ENCODE measurements around the gene ZNF101. TPM values are rescaled to one million over a fixed set of nuclear protein-coding genes. Genes with fewer than 3 reads are reported as not detected.

Gene ZNF101
- total RNA-seq, 2 donors from 2014 or later: 67.1 to 77.2 TPM

DNA sequence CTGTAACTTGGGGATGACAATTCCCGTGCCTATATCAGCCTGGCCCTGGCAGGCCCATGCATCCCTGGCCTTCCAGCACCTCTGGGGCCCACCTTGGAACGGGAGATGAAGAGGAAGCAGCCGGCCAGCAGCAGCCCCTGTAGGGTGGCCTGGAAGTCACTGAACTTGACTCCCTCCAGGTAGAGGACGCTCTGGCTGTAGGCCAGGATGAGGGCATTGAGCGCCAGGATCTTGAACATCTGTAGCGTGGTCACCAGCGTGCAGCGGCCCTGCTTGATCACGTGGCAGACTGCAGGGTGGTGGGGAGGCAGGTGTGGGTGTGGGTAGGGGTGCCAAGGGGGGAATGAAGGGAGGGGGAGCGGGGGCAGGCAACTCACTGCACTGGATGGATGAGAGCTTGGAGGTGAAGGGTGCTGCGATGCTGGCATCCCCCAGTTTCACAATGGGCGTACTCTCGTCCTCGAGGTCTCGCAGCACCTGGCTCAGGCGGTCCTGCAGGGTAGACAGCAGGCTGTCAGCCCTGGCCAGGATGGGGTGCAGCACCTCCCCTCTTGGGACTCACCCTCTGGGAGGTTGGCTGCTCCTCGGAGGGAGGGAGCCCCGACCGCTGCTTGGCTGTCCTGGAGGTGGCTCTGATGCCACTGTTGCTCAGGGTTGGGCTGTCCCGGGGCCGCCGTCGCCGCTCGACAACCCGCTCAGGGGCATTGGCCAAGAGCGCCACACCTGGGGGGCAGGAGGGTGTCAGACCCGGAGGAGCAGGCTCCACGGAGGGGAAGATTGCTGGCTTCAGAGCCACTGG is 21.4 kb upstream of the ZNF101 start:
- H3K27me3 Mint-ChIP-seq (ENCODE audit: low read depth): no peaks in the 10 kb centered on the region
- H3K4me1 Mint-ChIP-seq (ENCODE audit: low read depth): peaks cover 8% of the 10 kb centered on the region
- H3K9me3 Mint-ChIP-seq: no peaks in the 10 kb centered on the region
- H3K4me3 Mint-ChIP-seq: no peak overlapping the region
- ATAC-seq (replicated peaks in 1 of 2) (no peak), DNase-seq (no peak)
- no peak overlapping the region for H3K27ac Mint-ChIP-seq
- peaks cover 6 to 12% of the 10 kb centered on the region in 2 donors for H3K36me3 Mint-ChIP-seq (ENCODE audit: insufficient read depth in 2 of 2)

DNA sequence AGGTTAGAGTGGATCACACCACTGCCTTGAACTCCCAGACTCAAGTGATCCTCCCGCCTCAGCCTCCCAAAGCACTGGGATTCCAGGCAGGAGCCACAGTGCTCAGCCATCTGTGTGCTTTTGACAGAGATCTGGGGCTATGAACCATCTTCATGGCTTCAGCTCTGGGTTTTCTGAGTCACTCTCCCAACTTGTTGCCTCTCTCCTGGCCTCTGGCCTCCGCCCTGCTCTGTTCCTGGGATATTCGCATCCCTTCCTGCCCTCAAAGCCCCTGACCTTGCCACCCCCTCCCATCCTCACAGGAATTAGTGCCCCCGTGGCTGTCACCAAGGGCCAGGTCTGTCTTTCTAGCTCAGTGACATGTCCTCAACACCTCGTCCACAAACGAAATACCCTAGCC is 19.5 kb upstream of the ZNF101 start:
- H3K9me3 Mint-ChIP-seq: no peaks in the 10 kb centered on the region
- ATAC-seq (replicated peaks in 1 of 2) (no peak), DNase-seq (no peak)
- no peak overlapping the region for H3K27ac Mint-ChIP-seq
- peaks cover 4% of the 10 kb centered on the region for H3K4me1 Mint-ChIP-seq (ENCODE audit: low read depth)
- H3K4me3 Mint-ChIP-seq: no peak overlapping the region
- H3K27me3 Mint-ChIP-seq (ENCODE audit: low read depth): no peaks in the 10 kb centered on the region
- peaks cover 6 to 15% of the 10 kb centered on the region in 2 donors for H3K36me3 Mint-ChIP-seq (ENCODE audit: insufficient read depth in 2 of 2)

DNA sequence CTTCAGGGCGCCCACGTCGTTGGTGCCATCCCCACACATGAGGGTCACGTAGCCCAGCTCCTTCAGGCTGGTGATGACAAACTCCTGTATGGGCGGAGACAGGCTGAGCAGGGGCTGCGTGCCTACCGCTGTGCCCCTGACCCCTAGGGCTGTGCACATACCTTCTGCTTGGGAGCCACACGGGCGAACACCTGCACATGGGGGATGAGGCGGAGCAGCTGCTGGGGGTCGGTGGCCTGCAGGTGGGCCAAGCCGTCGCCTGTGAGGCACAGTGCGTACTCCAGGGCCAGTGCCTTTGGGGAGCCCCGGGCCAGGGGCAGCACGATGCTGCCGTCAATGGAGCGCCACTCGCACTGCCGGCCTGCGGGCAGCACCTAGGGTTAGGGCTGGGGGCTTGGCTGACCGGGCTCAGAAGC is 19.1 kb upstream of the ZNF101 start:
- Mint-ChIP-seq H3K4me1 (ENCODE audit: low read depth) (peaks cover 1% of the 10 kb centered on the region), H3K9me3 (no peaks in the 10 kb centered on the region), H3K4me3 (no peak overlapping the region), H3K27ac (no peak overlapping the region), H3K27me3 (ENCODE audit: low read depth) (no peaks in the 10 kb centered on the region), H3K36me3 (ENCODE audit: insufficient read depth in 2 of 2) (peaks cover 8 to 16% of the 10 kb centered on the region in 2 donors)
- no peak for ATAC-seq (replicated peaks in 1 of 2)
- no peak for DNase-seq

DNA sequence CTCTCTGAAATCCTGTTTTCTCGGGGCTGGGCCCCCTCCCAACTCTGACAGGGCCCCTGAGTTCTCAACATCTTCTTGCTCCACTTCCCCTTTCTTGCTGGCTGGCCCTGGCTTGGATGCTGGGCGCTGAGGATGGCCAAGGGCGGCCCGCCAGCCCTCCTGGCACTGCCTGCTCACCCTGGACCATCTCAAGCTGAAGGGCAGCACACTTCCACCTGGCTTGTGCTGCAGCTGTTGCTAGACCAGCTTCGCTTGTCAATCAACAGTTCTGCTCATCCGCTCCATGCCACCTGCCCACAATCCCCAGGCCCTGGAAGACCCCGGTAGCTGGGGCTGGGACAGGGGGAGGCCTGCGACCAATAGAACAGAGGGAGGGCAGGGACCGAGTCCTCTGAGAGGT is 18.3 kb upstream of the ZNF101 start:
- Mint-ChIP-seq H3K4me3 (no peak overlapping the region), H3K4me1 (ENCODE audit: low read depth) (no peaks in the 10 kb centered on the region), H3K36me3 (ENCODE audit: insufficient read depth in 2 of 2) (peaks cover 10 to 20% of the 10 kb centered on the region in 2 donors), H3K27me3 (ENCODE audit: low read depth) (no peaks in the 10 kb centered on the region), H3K9me3 (no peaks in the 10 kb centered on the region), H3K27ac (peak overlapping the region; percentile 60)
- ATAC-seq (replicated peaks in 1 of 2): no peak
- DNase-seq: no peak

DNA sequence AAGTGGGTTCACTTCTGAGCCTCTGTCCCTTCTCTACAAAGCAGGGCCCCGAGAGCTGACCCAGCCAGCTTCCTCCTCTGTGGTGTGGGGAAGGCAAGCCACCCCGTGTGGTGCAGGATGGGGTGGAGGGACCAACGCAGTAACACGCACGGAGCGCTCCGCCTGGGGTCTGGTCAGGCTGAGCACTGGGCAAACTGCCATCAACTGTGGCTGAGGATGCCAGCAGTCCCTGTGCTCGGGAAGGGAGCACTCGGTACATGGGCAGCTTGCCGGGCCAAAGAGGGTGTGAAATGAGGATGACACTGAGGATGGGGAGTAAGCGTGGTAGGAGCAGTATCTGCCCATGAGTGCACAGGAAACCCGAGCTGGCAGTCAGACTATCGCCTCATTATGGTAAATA is 17.6 kb upstream of the ZNF101 start:
- H3K36me3 Mint-ChIP-seq (ENCODE audit: insufficient read depth in 2 of 2): peaks cover 10 to 20% of the 10 kb centered on the region in 2 donors

DNA sequence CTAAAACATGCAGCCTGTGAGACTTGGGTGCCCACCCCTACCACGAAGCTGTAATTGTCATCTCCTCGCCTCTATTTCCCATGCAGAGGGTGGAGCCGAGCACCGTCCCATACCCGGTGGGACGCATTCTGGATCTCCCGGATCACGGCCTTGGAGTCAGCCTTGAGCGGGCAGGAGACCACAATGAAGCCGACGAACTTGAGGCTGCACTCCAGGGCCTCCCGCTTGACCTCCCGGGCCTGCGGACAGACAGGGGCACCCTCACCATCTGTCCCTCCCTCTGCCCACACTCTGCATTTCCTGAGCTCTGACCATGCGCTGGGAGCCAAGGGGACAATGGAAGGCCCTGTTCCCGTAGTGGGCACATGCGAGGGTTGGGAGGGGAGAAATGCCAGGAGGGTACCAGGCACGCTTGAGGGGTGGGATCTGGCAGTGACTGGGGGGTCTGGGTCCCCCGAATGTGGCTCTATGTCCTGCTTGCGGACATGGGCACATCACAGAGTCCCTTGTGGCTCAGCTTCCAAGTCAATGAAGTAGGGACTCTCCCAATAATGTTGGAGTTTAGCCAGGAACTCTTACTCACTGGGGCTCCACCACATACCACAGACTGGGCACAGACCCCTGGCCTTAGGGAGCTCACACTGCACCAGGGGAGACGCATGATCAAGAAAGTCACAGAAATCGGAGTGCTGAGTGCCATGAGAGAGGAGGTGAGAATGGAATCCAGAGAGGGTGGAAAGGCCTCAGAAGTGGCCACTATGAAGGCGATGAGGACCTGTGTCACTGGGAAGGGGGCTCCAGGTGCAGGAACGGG is 15.9 kb upstream of the ZNF101 start:
- peaks cover 11 to 27% of the 10 kb centered on the region in 2 donors for H3K36me3 Mint-ChIP-seq (ENCODE audit: insufficient read depth in 2 of 2)
- ATAC-seq (replicated peaks in 1 of 2): no peak
- no peak overlapping the region for H3K27ac Mint-ChIP-seq

More for the DNA sequence above, 17.6 kb upstream of the ZNF101 start:
- no peak overlapping the region for H3K27ac Mint-ChIP-seq
- no peaks in the 10 kb centered on the region for H3K4me1 Mint-ChIP-seq (ENCODE audit: low read depth)
- no peaks in the 10 kb centered on the region for H3K27me3 Mint-ChIP-seq (ENCODE audit: low read depth)
- H3K9me3 Mint-ChIP-seq: no peaks in the 10 kb centered on the region
- ATAC-seq (replicated peaks in 1 of 2) (no peak), DNase-seq (no peak)
- H3K4me3 Mint-ChIP-seq: no peak overlapping the region

DNA sequence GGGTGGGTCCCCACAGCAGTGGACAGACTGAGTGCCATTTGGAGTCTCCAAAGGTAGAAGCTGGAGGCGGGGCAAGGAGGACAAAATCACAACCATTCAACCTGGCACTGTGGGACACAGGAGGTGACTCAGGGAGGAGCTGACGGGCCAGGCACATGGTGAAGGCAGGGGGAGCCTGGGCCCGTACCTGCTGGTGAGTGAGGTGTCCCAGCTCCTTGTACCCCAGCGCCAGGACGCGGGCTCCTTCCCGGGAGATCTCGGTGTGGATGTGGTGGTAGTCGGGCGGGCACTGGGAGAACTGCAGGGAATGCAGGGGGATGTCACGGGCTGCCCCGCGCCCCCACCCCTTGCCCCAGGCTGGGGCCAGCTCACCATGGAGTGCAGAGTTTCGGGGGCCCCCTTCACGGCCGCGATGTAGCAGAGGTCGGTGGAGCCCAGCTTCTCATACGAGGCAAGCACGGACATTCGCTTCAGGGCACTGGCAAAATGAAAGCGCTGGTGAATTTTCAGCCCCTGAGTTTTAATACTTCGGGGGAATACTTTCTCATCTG is 15.0 kb upstream of the ZNF101 start:
- no peak for ATAC-seq (replicated peaks in 1 of 2)
- Mint-ChIP-seq H3K27me3 (ENCODE audit: low read depth) (no peaks in the 10 kb centered on the region), H3K27ac (no peak overlapping the region), H3K4me1 (ENCODE audit: low read depth) (no peaks in the 10 kb centered on the region), H3K4me3 (no peak overlapping the region), H3K36me3 (ENCODE audit: insufficient read depth in 2 of 2) (peaks cover 18 to 31% of the 10 kb centered on the region in 2 donors), H3K9me3 (no peaks in the 10 kb centered on the region)
- no peak for DNase-seq

More for the DNA sequence above, 15.9 kb upstream of the ZNF101 start:
- no peak for DNase-seq
- Mint-ChIP-seq H3K4me3 (no peak overlapping the region), H3K9me3 (no peaks in the 10 kb centered on the region), H3K4me1 (ENCODE audit: low read depth) (no peaks in the 10 kb centered on the region), H3K27me3 (ENCODE audit: low read depth) (no peaks in the 10 kb centered on the region)

DNA sequence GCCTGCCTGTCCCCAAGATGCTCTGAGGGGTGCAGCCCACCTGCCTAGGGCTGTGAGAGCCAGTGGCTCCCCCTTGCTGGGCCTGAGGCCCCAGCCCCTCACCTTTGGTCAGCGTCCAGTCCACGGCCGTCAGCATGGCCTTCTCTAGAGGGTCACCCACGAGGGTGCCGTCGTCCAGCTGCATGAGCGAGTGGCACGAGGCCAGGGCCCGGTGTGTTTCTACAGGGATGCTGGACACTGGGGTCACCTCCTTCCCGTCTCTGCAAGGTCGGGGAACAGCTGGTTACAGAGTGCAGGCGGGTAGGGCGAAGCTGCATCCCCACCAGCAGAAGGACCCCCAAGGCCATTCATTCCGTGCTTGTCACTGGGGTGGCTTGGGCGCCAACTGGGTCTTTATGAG is 14.2 kb upstream of the ZNF101 start:
- Mint-ChIP-seq H3K27ac (no peak overlapping the region), H3K4me1 (ENCODE audit: low read depth) (no peaks in the 10 kb centered on the region), H3K9me3 (no peaks in the 10 kb centered on the region), H3K4me3 (no peak overlapping the region), H3K36me3 (ENCODE audit: insufficient read depth in 2 of 2) (peaks cover 18 to 31% of the 10 kb centered on the region in 2 donors), H3K27me3 (ENCODE audit: low read depth) (no peaks in the 10 kb centered on the region)
- DNase-seq (no peak), ATAC-seq (replicated peaks in 1 of 2) (no peak)

DNA sequence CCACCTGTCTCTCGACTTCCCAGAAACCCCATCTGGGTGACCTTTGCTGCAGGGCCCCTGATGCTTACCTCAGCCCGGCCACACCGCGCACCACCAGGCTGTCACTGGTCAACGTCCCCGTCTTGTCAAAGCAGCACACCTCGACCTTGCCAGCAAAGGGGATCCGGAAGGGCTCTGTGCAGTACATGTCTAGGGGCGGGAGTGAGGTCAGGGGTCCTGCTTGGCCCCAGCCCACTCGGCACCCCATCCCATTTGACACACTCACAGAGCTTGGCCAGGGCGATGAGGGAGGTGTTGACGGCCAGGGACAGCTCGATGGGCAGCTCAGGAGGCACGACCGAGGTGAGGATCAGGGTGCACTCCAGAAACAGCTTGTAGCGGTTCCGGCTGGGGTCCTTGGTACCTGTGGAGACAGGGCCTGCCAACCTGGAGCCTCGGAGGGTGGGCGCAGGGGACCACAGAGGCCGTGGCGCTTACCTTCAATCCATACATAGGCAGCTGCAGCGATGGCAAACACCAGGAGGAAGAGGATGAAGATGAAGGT is 13.5 kb upstream of the ZNF101 start:
- Mint-ChIP-seq H3K4me3 (no peak overlapping the region), H3K27me3 (ENCODE audit: low read depth) (no peaks in the 10 kb centered on the region), H3K27ac (no peak overlapping the region), H3K4me1 (ENCODE audit: low read depth) (no peaks in the 10 kb centered on the region), H3K9me3 (no peaks in the 10 kb centered on the region), H3K36me3 (ENCODE audit: insufficient read depth in 2 of 2) (peaks cover 18 to 31% of the 10 kb centered on the region in 2 donors)
- no peak for ATAC-seq (replicated peaks in 1 of 2)
- DNase-seq: no peak

DNA sequence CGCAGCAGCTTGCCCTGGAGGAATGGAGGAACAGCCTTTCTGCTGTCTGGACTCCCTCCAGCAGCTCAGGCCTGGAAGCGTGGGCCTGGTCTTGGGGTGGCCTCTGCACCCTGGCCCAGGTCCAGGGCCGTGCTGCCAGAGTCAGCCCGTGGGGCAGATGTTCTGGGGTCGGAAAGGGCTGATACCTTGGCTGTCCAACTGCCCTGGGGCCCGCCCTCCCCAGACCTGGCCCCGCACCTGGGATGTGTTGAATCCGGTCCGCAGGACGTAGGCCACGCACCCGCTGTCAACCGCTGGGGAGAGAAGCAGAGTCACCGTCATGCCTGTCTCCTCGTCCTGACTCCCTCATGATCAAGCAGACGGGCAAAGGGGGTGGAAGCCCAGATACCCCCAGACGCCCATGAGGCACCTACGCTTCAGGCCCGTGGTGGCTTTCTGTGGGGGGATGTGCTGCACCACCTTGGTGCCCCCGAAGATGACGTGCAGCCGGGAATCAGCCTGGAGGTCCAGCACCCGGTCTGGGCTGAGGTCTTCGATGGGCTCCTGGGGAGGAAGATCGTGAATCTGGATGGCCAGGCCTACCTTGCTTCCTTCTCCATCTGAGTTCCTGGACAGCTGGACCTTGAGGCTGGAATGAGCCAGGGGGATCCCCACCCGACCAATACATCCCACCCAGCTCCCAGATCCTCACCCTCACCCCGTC is 12.8 kb upstream of the ZNF101 start:
- no peaks in the 10 kb centered on the region for H3K9me3 Mint-ChIP-seq
- DNase-seq (no peak), ATAC-seq (replicated peaks in 1 of 2) (no peak)
- no peak overlapping the region for H3K4me3 Mint-ChIP-seq
- no peak overlapping the region for H3K27ac Mint-ChIP-seq
- no peaks in the 10 kb centered on the region for H3K27me3 Mint-ChIP-seq (ENCODE audit: low read depth)
- peaks cover under 1% of the 10 kb centered on the region for H3K4me1 Mint-ChIP-seq (ENCODE audit: low read depth)
- peaks cover 18 to 31% of the 10 kb centered on the region in 2 donors for H3K36me3 Mint-ChIP-seq (ENCODE audit: insufficient read depth in 2 of 2)

DNA sequence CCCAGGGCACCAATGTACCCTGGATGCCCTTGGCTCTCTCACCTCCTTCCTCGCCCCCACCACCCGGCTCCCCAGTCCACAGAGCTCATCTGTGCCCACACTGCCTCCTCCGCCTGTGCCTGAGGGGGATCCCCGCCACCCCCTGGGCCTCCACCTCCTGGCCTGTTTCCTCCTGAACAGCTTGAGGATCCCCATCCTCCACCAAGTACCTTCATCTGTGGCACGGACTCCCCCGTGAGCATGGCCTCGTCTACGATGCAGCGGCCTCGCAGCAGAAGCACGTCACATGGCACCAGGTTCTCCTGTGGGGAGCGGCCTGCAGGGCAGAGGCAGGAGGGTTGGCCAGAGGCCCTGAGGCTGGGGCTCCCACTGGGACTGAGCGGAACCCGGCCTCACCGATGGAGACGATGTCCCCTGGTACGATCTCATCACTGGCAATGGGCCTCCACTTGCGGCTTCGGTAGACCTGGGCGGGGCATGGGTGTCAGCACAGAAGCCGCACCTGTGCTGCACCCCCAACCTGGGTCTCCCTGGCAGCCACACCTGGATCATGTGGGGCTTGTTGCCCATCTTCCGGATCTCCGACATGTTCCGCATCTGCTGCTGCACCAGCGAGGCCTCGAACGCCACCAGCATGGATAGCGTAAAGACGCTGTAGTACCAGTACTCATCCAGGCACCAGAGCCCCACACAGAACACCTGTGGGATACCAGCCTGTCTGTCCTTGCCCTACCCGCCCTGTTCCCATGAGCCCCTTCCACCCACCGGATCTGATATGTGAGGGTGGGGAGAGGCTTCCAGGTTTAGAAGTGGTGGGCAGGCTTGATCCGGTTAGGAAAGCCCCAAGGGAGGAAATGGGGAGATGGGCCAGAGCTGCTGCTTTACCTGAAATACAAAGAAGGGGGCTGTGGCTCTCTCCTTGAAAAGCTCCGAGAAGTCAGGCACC is 11.9 kb upstream of the ZNF101 start:
- ATAC-seq (replicated peaks in 1 of 2) (no peak), DNase-seq (no peak)
- no peaks in the 10 kb centered on the region for H3K27me3 Mint-ChIP-seq (ENCODE audit: low read depth)
- no peaks in the 10 kb centered on the region for H3K9me3 Mint-ChIP-seq
- no peak overlapping the region for H3K4me3 Mint-ChIP-seq
- H3K4me1 Mint-ChIP-seq (ENCODE audit: low read depth): peaks cover 10% of the 10 kb centered on the region
- peaks cover 22 to 34% of the 10 kb centered on the region in 2 donors for H3K36me3 Mint-ChIP-seq (ENCODE audit: insufficient read depth in 2 of 2)
- H3K27ac Mint-ChIP-seq: no peak overlapping the region

DNA sequence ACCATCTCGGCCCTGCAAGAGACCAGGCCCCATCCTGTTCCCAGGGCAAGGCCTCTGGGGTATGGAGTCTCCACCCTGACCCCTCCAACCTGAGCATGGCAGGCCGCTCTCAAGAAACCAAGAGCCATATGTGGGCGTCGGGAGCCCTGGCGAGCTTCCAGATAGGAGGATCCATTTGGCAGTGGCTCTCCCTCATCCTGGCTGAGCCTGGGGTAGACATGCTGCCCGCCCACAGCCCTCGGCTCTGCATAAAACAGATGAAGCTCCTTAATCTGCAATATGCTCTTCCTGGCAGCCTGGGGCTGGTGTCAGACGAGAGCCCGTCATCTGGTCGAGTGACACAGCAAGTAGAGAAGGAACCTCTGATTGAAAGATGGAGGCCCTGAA is 11.2 kb upstream of the ZNF101 start:
- no peaks in the 10 kb centered on the region for H3K27me3 Mint-ChIP-seq (ENCODE audit: low read depth)
- peaks cover 17% of the 10 kb centered on the region for H3K4me1 Mint-ChIP-seq (ENCODE audit: low read depth)
- H3K27ac Mint-ChIP-seq: no peak overlapping the region
- H3K9me3 Mint-ChIP-seq: no peaks in the 10 kb centered on the region
- DNase-seq: no peak
- H3K36me3 Mint-ChIP-seq (ENCODE audit: insufficient read depth in 2 of 2): peaks cover 22 to 33% of the 10 kb centered on the region in 2 donors
- no peak for ATAC-seq (replicated peaks in 1 of 2)
- H3K4me3 Mint-ChIP-seq: no peak overlapping the region
